ENCODE data around the gene CTDSP2.

The CTDSP2 gene

DNA sequence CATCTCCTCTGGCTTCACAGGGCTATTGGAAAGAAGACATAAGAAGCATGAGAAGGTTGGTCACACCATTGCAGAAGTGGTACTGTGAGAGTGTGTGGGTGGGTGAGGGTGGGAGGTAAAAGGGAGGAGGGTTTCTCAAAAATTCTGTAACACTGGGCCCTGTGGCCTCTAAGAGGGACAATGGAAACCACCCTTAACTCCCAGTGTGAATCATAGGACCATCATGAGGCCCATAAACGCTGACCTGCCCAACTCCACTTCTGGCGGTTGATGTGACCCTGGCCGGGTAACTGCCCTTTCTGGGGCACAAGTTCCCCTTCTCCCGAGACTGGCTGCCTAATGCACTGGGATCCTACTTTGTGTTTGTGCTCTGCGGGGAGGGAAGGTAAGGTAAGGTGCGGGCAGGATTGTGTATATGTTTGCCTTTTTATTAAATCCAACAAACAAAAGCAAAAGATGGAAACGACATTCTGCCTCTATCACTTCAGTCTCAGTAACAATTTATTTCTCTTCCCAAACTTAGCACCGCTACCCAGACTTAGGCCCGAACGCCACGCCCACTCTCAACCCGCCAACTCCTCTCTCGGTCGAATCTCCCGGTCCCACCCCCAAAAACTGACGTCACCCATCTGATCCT, 75.2 kb downstream of the CTDSP2 start:
- peak; percentile 91 for DNase-seq
- Histone ChIP-seq H3K4me3 (ENCODE audit: low read depth, low read length) (peak overlapping the region; percentile 97), H3K27ac (peak overlapping the region; percentile 91), H3K36me3 (replicated peaks) (peaks cover 10% of the 10 kb centered on the region), H3K27me3 (replicated peaks) (peaks cover under 1% of the 10 kb centered on the region)
- in situ Hi-C loops (cut with HindIII; ENCODE audit: low pct_ligation_motif_present, low sequenced_read_pairs): no loop called here
- TF ChIP-seq, protein P1, sequence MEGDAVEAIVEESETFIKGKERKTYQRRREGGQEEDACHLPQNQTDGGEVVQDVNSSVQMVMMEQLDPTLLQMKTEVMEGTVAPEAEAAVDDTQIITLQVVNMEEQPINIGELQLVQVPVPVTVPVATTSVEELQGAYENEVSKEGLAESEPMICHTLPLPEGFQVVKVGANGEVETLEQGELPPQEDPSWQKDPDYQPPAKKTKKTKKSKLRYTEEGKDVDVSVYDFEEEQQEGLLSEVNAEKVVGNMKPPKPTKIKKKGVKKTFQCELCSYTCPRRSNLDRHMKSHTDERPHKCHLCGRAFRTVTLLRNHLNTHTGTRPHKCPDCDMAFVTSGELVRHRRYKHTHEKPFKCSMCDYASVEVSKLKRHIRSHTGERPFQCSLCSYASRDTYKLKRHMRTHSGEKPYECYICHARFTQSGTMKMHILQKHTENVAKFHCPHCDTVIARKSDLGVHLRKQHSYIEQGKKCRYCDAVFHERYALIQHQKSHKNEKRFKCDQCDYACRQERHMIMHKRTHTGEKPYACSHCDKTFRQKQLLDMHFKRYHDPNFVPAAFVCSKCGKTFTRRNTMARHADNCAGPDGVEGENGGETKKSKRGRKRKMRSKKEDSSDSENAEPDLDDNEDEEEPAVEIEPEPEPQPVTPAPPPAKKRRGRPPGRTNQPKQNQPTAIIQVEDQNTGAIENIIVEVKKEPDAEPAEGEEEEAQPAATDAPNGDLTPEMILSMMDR (IDR thresholded peaks at IDR 0.05; ENCODE audit: low read depth, low read length, missing control alignments): no peak

DNA sequence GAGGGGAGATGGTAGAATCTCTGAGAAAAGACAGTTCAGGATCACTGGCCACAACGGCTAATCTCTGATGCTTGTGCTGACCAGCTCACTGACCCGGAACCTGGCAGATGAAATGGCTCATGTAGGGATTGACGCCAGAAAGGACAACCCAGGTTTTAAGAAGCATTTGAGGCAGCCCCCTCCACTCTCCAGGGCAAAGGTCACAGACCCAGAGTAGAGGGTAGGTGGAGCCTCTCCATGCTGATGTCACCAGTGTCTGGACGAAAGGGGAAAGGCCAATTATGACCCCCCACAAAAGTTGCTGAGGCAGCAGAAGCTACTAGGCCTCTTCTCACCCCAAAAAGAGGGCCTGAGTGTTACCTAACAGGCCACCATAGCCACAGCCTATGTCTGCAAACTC, 75.8 kb downstream of the CTDSP2 start:
- Histone ChIP-seq H3K27ac (no peak overlapping the region), H3K36me3 (replicated peaks) (peaks cover 10% of the 10 kb centered on the region), H3K4me3 (ENCODE audit: low read depth, low read length) (no peak overlapping the region), H3K27me3 (replicated peaks) (peaks cover 6% of the 10 kb centered on the region)
- in situ Hi-C loops (cut with HindIII; ENCODE audit: low pct_ligation_motif_present, low sequenced_read_pairs): no loop called here
- no peak for DNase-seq
- TF ChIP-seq, protein P1 (IDR thresholded peaks at IDR 0.05; ENCODE audit: low read depth, low read length, missing control alignments): no peak
